ENCODE measurements around the gene LHFPL6.

The LHFPL6 gene

DNA sequence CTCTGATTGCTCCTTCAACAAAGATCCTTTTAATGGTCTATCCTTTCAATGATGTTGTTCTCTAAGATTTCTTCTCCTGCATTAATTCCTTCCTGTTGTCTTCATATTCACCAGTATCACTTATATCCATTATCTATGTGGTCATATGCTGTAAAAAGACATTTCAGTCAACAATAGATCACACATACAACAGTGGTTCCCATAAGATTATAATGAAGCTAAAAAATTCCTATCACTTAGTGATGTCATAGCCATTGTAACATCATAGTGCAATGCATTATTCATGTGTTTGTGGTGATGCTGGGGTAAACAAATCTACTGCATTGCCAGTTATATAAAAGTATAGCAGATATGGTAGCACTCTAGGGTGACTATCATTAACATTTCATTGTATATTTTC lies 266.1 kb downstream of the LHFPL6 start:
- no peak overlapping the region for H3K4me3 Mint-ChIP-seq
- ATAC-seq (no peak), DNase-seq (no peak)
- no peaks in the 10 kb centered on the region for H3K4me1 Mint-ChIP-seq
- peaks cover 6 to 13% of the 10 kb centered on the region in 2 donors for H3K9me3 Mint-ChIP-seq
- H3K27me3 Mint-ChIP-seq: no peaks in the 10 kb centered on the region
- no peak overlapping the region for H3K27ac Mint-ChIP-seq

DNA sequence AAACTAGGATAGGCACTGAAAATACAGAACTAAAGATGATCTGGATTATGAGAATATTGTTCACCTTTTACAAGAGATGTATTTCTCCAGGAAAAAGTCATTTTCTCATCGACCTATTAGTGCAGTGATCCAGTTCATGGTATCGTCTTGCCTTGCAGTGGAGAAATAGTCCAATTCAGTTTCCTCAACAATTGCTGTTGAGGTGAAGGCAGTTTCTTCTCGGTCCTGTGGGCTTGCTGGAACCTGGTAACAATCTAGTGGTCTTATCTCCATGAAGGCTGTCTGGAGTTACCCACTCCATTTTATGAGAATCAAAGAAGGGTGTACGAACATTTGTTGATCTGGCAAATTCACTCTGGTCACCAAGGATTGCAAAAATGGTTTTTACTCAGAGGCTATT lies 266.8 kb downstream of the LHFPL6 start:
- ATAC-seq (no peak), DNase-seq (no peak)
- Mint-ChIP-seq H3K27me3 (no peaks in the 10 kb centered on the region), H3K9me3 (peaks cover 6 to 13% of the 10 kb centered on the region in 2 donors), H3K27ac (no peak overlapping the region), H3K4me3 (no peak overlapping the region), H3K4me1 (no peaks in the 10 kb centered on the region)

DNA sequence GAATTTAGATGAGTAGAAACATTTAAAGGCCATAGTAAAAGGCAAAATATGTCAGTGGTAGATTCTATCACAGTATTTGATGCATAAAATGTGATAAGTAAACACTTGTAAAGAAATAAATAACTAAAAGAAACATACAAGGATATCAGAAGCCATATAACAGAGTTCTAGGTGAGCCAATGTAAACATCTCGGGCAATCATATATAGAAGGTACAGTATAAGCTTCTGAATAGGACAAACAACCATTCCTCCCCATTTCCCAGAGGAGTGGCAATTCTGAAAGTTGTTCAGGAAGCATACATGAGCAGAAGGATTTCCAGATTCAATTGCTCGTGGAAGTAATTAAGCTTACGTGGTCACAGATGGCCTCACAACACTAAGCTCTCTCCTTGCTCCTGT lies 267.3 kb downstream of the LHFPL6 start:
- Mint-ChIP-seq H3K27ac (no peak overlapping the region), H3K27me3 (no peaks in the 10 kb centered on the region), H3K9me3 (peaks cover 6 to 13% of the 10 kb centered on the region in 2 donors), H3K4me1 (no peaks in the 10 kb centered on the region), H3K4me3 (no peak overlapping the region)
- DNase-seq (no peak), ATAC-seq (no peak)

DNA sequence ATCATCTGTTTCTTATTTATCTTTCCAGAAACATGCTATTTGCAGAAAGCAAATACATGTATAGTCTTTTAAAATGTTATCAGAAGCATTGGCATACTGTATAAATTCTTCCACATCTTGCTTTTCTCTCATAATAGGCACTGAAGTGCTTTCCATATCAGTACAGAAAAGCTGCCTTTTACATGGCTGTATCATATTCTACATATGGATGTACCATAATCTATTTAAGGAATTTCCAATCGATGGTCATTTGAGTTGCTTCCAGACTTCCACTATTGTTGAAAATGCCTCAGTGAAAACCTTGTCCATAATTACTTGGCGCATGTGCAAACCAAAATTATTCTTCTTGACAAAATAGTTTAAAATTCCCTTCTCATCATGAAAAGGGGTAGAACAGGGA lies 272.5 kb downstream of the LHFPL6 start:
- Mint-ChIP-seq H3K4me1 (no peaks in the 10 kb centered on the region), H3K27me3 (no peaks in the 10 kb centered on the region), H3K27ac (no peak overlapping the region), H3K4me3 (no peak overlapping the region), H3K9me3 (peaks cover 6 to 13% of the 10 kb centered on the region in 2 donors)
- no peak for ATAC-seq
- no peak for DNase-seq

DNA sequence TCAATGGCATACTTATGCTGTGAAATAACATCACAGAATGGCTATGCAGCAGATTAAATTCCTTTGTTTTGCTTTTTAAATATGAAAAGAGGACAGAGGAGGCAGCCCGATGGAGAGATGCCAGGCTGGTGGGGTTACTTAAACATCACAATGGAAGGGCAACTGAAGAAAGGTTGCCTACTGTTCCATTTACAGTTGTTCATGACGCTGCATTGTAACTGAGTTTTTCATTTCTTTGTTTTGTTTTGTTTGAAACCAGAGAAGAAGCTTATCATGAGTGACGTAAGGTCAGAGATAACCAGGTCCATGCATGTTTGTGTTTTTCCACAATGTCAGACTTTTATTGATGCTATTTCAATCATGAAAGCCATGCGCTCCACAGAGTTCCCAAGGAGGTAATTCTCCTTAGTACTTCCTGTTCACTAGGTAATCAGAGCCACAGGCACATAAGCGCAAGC lies 273.8 kb downstream of the LHFPL6 start:
- no peak for DNase-seq
- no peak overlapping the region for H3K27ac Mint-ChIP-seq
- H3K4me3 Mint-ChIP-seq: no peak overlapping the region
- no peaks in the 10 kb centered on the region for H3K27me3 Mint-ChIP-seq
- no peak for ATAC-seq
- H3K9me3 Mint-ChIP-seq: peaks cover 6 to 13% of the 10 kb centered on the region in 2 donors
- H3K4me1 Mint-ChIP-seq: no peaks in the 10 kb centered on the region

DNA sequence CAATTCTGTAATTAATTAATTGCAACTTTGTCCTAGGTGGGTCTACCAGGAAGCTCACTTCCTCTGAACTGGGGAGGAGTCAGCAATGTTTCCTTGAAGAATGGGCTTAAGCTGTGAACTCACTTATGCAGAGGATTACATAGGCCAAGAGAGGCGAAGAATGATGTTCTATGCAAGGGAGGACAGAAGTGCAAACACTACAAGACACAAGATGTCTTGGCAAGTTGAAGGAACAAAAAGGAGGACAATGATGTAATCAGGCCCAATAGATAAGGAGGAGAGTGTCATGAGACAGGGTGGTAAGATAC lies 275.9 kb downstream of the LHFPL6 start:
- ATAC-seq: no peak
- Mint-ChIP-seq H3K4me3 (no peak overlapping the region), H3K27me3 (no peaks in the 10 kb centered on the region), H3K4me1 (no peaks in the 10 kb centered on the region), H3K9me3 (peaks cover under 1% of the 10 kb centered on the region in 2 donors), H3K27ac (no peak overlapping the region)
- no peak for DNase-seq

DNA sequence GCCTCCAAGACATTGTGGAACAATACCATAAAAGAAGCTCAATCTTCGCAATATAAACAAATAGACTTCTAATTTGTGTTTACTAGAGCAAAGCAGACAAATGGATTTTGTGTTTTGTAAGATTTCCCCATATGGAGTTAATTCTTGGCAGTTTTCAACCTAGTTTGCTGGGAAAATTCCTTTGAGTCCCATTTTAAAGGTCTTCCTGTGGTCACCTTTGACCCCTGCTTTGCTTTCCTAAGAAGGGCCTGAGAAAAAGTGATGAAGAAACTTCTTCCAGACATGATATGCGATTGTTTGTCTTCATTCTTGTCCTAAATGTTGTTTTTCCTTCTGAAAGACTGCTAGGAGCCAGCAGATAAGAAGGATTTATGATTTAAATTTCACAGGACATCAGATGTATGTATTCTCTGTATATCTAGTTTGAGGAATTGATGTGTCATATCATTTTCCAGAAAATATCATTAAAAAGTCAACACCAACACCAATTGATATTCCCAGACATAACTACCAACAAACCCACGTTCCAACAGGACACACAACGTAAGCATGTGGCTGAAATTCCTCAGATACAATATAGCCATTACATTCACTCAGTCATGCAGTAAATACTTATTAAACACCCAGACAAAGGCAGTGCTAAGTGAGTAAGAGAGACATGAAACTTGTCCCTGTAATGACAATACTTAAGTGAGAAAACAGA lies 276.4 kb downstream of the LHFPL6 start:
- Mint-ChIP-seq H3K9me3 (no peaks in the 10 kb centered on the region), H3K27ac (no peak overlapping the region), H3K27me3 (no peaks in the 10 kb centered on the region), H3K4me3 (no peak overlapping the region), H3K4me1 (no peaks in the 10 kb centered on the region)
- no peak for DNase-seq
- no peak for ATAC-seq

DNA sequence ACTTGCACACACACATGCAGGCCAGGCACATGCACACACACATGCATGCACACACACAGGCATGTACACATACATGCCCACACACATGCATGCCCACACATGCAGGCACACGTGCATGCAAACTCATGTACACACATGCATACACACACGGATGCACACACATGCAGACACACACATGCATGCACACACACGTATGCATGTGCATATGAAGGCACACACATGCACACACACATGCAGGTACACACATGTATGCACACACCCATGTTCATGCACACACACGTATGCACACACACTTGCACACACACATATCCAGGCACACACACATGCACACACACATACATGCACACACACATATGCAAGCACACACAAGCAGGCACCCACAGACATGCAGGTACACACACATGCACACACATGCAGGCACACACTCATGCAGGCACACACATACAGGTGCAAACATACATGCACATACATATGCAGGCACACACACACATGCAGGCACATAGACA lies 278.1 kb downstream of the LHFPL6 start:
- no peak overlapping the region for H3K4me3 Mint-ChIP-seq
- no peak overlapping the region for H3K27ac Mint-ChIP-seq
- ATAC-seq (no peak), DNase-seq (no peak)
- H3K4me1 Mint-ChIP-seq: no peaks in the 10 kb centered on the region
- H3K9me3 Mint-ChIP-seq: no peaks in the 10 kb centered on the region
- H3K27me3 Mint-ChIP-seq: peaks cover 2% of the 10 kb centered on the region

DNA sequence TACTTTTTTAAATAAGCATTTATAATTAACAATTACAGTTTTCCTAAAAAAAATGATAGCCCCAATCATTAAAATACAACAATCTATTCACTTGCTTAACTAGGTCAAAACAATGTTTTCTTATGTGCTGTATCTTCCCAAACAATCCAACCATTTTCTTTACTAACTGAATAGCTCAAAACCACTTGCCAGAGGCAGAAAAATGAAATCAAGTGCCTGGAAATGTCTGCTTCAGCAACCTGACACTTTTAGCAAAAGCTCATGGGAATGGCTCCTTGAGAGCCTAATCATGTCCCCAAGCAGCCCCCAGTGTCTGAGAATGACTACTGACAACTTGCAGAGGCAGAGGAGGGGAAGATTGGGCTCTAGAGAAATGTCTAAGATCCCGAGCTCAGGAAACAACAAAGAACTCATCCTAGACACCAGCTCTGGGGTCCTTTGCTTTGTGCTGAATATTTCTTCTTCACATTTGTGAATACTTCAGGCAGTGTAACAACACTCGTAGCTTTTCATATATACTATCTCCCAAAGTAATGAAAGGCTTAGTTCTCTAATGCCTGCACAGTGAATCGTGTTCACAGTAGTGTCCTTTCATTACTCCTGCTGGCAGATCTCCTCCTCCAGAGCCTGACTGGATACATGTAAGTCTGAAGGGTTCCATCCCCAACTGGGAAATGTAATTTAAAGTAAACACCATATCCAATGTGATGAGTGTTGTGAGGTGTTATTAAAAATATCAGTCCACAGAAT lies 280.0 kb downstream of the LHFPL6 start:
- no peak for ATAC-seq
- Mint-ChIP-seq H3K4me1 (no peaks in the 10 kb centered on the region), H3K4me3 (no peak overlapping the region), H3K27ac (no peak overlapping the region), H3K27me3 (peaks cover 14% of the 10 kb centered on the region), H3K9me3 (no peaks in the 10 kb centered on the region)
- DNase-seq: no peak

DNA sequence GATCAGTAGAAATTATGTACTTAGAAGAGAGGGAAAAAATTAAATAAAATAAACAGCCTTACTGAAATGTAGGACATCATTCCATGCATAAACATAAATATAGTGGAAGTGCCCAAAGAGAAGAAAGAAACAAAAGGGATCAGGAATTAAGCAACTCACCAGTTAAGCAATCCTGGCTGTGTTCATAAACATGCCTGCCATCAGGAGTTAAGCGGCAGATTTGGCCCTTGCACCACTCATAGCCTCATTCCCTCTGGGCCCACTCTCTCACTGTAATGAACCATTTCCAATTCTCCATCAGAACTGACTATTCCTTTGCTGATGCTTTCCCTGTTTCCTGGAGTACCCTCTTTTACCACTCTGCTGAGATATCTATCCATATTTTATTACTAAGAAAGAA lies 281.4 kb downstream of the LHFPL6 start:
- DNase-seq (no peak), ATAC-seq (no peak)
- peaks cover 14% of the 10 kb centered on the region for H3K27me3 Mint-ChIP-seq
- H3K9me3 Mint-ChIP-seq: no peaks in the 10 kb centered on the region
- no peak overlapping the region for H3K4me3 Mint-ChIP-seq
- H3K4me1 Mint-ChIP-seq: no peaks in the 10 kb centered on the region
- H3K27ac Mint-ChIP-seq: no peak overlapping the region

DNA sequence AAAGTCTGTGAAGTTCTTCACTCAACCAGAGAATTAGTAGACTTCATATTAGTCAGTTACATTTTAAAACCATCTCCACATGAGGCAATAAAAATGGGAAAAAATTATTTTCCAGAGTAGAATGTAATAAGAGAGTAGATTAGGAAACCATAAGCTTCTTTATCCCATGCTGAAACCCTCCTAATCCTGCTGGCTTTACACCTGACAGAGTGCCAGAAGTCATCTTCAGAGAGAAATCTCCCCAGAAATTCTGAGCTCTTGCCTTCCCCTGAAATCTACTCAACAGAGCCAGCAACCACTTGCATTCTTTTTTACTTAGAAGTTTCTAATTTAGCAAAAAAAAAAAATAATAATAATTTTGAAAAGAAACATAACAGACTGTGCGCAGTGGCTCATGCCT lies 284.8 kb downstream of the LHFPL6 start:
- H3K4me1 Mint-ChIP-seq: no peaks in the 10 kb centered on the region
- ATAC-seq (no peak), DNase-seq (no peak)
- H3K27ac Mint-ChIP-seq: no peak overlapping the region
- H3K27me3 Mint-ChIP-seq: peaks cover 22% of the 10 kb centered on the region
- H3K9me3 Mint-ChIP-seq: no peaks in the 10 kb centered on the region
- no peak overlapping the region for H3K4me3 Mint-ChIP-seq

DNA sequence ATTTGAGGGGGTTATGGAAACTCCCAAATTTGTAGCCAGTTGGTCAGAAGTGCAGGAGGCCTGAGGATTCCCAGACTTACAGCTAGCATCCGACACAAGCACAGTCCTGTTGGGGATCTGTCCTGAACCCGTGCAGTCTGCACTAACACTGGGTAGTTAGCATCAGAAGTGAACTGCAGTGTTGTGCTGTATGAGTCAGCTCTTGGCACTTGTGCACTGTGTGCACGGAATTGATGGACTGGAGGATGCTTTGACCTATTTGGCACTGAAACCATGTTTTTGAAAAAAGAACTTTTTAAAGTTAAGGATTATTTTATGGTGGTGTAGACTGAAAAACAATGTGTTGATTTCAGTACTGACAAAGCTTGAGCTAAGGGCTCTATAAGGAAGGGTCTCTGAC lies 285.7 kb downstream of the LHFPL6 start:
- Mint-ChIP-seq H3K9me3 (no peaks in the 10 kb centered on the region), H3K4me1 (no peaks in the 10 kb centered on the region), H3K27me3 (peaks cover 22% of the 10 kb centered on the region), H3K4me3 (no peak overlapping the region), H3K27ac (no peak overlapping the region)
- DNase-seq (no peak), ATAC-seq (no peak)

DNA sequence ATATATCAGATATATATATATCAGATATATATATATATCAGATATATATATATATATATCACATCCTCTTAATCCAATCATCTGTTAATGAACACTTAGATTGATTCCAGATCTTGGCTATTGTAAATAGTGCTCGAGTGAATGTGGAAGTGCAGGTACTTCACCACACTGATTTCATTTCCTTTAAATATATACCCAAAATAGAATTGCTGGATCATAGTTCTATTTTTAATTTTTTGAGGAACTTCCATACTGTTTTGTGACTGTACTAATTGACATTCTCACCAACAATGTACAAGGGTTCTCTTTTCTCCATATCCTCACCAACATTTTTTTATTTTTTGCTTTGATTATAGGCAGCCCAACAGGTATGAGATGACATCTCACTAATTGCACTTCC lies 287.2 kb downstream of the LHFPL6 start:
- DNase-seq (no peak), ATAC-seq (no peak)
- H3K4me3 Mint-ChIP-seq: no peak overlapping the region
- H3K27me3 Mint-ChIP-seq: peaks cover 22% of the 10 kb centered on the region
- H3K27ac Mint-ChIP-seq: no peak overlapping the region
- H3K9me3 Mint-ChIP-seq: no peaks in the 10 kb centered on the region
- H3K4me1 Mint-ChIP-seq: no peaks in the 10 kb centered on the region

DNA sequence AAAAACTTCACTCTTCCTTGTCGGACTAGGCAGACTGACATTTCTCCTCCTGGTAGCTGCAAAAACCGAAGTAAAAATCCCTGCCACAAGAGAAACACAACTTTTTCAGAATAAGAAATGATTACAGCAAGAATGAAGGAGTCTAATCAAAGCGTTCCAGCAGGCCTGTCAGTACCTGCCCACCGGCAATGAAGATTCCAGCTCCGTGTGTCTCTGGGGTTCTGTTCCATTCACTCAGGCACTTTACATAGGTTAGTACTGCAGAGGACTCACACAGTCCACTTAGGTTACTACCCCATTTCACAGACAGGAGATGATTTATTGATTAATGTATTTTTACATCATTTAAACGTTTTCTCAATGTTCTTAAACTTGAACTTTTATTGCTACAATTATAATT lies 289.3 kb downstream of the LHFPL6 start:
- no peaks in the 10 kb centered on the region for H3K4me1 Mint-ChIP-seq
- H3K27me3 Mint-ChIP-seq: peaks cover 8% of the 10 kb centered on the region
- no peak overlapping the region for H3K27ac Mint-ChIP-seq
- ATAC-seq: no peak
- H3K4me3 Mint-ChIP-seq: no peak overlapping the region
- no peaks in the 10 kb centered on the region for H3K9me3 Mint-ChIP-seq
- no peak for DNase-seq

DNA sequence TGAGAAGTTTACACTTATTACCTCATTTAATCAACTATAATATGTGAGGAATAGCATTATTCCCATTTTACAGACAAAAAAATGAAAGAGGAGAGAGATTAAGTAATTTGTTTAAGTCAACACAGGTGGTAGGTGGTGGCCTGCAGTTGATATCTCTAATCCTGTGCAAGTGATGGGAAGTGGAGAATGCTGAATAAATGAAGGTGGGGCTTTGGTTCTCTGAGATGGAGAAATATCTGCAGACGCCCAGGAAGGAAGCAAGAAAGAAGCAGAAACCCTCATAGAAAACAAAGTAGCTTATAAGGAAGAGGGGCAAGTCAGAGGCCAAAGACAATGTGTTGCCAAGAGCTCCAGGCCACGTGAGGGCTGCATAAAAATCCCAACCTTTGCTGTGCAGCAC lies 290.4 kb downstream of the LHFPL6 start:
- H3K4me1 Mint-ChIP-seq: no peaks in the 10 kb centered on the region
- H3K27ac Mint-ChIP-seq: no peak overlapping the region
- ATAC-seq (no peak), DNase-seq (no peak)
- H3K27me3 Mint-ChIP-seq: peaks cover 8% of the 10 kb centered on the region
- no peaks in the 10 kb centered on the region for H3K9me3 Mint-ChIP-seq
- H3K4me3 Mint-ChIP-seq: no peak overlapping the region

DNA sequence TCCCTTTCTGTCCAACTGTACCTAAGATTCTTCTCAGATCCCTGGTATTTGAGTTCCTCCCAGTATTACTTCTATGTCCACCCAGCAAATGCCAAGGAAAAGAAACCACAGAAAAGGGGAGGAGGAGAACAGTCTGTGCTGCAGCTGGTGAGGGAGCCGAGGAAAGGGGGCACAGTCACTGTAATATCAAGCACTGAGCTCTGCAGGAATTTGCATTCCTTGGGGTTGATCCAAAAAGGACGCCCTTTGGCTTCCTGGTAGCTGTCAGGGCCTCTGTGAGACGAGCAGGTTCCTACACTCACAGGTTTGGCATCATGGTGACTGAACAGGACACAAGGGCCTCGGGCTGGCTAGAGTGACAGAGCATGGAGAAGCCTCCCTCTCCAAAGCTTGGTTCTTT lies 291.4 kb downstream of the LHFPL6 start:
- DNase-seq: no peak
- ATAC-seq: no peak
- Mint-ChIP-seq H3K27ac (no peak overlapping the region), H3K4me3 (no peak overlapping the region), H3K9me3 (no peaks in the 10 kb centered on the region), H3K4me1 (no peaks in the 10 kb centered on the region), H3K27me3 (peaks cover 8% of the 10 kb centered on the region)

All from stimulated activated naive CD8-positive, alpha-beta T cell treated with anti-CD3 and anti-CD28 coated beads, Interleukin-15, amount 100 ng/mL, for 72 hours (primary cell).